HepG2 (cell line): ENCODE results near the gene FRMD3. TPM values are rescaled to one million over a fixed set of nuclear protein-coding genes. Genes with fewer than 3 reads are reported as not detected.

Experiments
- ATRX ChIP-seq: sonication (generic); formaldehyde crosslinking; IDR thresholded peaks from 2 replicates; pipeline ENCODE4 v1.4.0; 2020; ENCODE audit warnings: missing genetic modification reagents, borderline replicate concordance
- FOXC1 ChIP-seq: sonication (generic); formaldehyde crosslinking; IDR thresholded peaks from 2 replicates; pipeline ENCODE4 v1.8.0; 2022; ENCODE audit warnings: mild to moderate bottlenecking, missing genetic modification reagents, borderline replicate concordance
- IKZF4 ChIP-seq: sonication (generic); formaldehyde crosslinking; IDR thresholded peaks from 2 replicates; pipeline ENCODE4 v1.5.1; 2020; ENCODE audit warnings: borderline replicate concordance, mild to moderate bottlenecking, low read depth, missing genetic modification reagents; ENCODE audit errors: not compliant biosample characterization
- MED13 ChIP-seq: sonication (generic); formaldehyde crosslinking; IDR thresholded peaks from 2 replicates; pipeline ENCODE4 v1.5.0; 2020; ENCODE audit warnings: missing genetic modification reagents
- MLLT10 ChIP-seq: sonication (generic); formaldehyde crosslinking; IDR thresholded peaks from 2 replicates; pipeline ENCODE4 v1.4.0; 2020; ENCODE audit warnings: missing genetic modification reagents
- REXO4 ChIP-seq: sonication (generic); formaldehyde crosslinking; IDR thresholded peaks from 2 replicates; pipeline ENCODE4 v1.8.0; 2022; ENCODE audit warnings: missing genetic modification reagents, mild to moderate bottlenecking, borderline replicate concordance
- SMAD1 ChIP-seq: sonication (generic); formaldehyde crosslinking; IDR thresholded peaks from 2 replicates; pipeline ENCODE4 v1.4.0; 2020; ENCODE audit warnings: missing genetic modification reagents, low read depth, mild to moderate bottlenecking, borderline replicate concordance
- SMYD3 ChIP-seq: sonication (generic); formaldehyde crosslinking; IDR thresholded peaks from 2 replicates; pipeline ENCODE4 v1.8.1; 2023; ENCODE audit warnings: mild to moderate bottlenecking, missing genetic modification reagents
- YEATS4 ChIP-seq: sonication (generic); formaldehyde crosslinking; IDR thresholded peaks from 2 replicates; pipeline ENCODE4 v1.4.0; 2020; ENCODE audit warnings: missing genetic modification reagents, borderline replicate concordance
- ZNF564 ChIP-seq: sonication (generic); formaldehyde crosslinking; IDR thresholded peaks from 2 replicates; pipeline ENCODE4 v1.8.1; 2023; ENCODE audit warnings: mild to moderate bottlenecking, missing genetic modification reagents
- ZNF607 ChIP-seq: sonication (generic); formaldehyde crosslinking; IDR thresholded peaks from 2 replicates; pipeline ENCODE4 v1.5.1; 2020; ENCODE audit warnings: missing genetic modification reagents, mild to moderate bottlenecking, borderline replicate concordance
- ZNF839 ChIP-seq: sonication (generic); formaldehyde crosslinking; IDR thresholded peaks from 2 replicates; pipeline ENCODE4 v1.4.0; 2020; ENCODE audit warnings: missing genetic modification reagents, mild to moderate bottlenecking, borderline replicate concordance
- ZNF850 ChIP-seq: sonication (generic); formaldehyde crosslinking; conservative IDR thresholded peaks from 2 replicates; pipeline ENCODE4 v1.9.0; 2021; ENCODE audit warnings: mild to moderate bottlenecking, missing genetic modification reagents
- polyA plus RNA-seq, 8 experiments: library from polyadenylated mRNA; depleted of rRNA in 3 of 8; stranded (reverse) in 7 of 8; unstranded in 1 of 8; fragments of >200 nt; fragmentation: Illumina TruSeq in 4 of 8; extraction: Trizol in 4 of 8; gene quantifications; 2 replicates each; pipeline versions ENCODE4 v1.2.1 to v1.2.3, GENCODE V29; 2011 to 2016; ENCODE audit warnings: low read depth in 4 of 8, missing spikeins in 1 of 8, mixed read lengths in 1 of 8; ENCODE audit not compliant: insufficient read depth in 1 of 8
- total RNA-seq, 5 experiments: library from RNA; depleted of rRNA; stranded (reverse); fragments of >200 nt; fragmentation: Illumina TruSeq; extraction: Trizol; gene quantifications; 2 replicates each; pipeline ENCODE4 v1.2.3, GENCODE V29; 2016; ENCODE audit warnings: low read depth in 1 of 5
- TF ChIP-seq, protein P1 (sequence below): sonication (generic); formaldehyde crosslinking; IDR thresholded peaks from 2 replicates; pipeline ENCODE4 v1.4.0; 2020; ENCODE audit warnings: missing genetic modification reagents
- TF ChIP-seq, protein P2 (sequence below): sonication (generic); IDR thresholded peaks from 2 replicates; pipeline ENCODE4 v1.6.1; 2016; ENCODE audit warnings: low read depth, borderline replicate concordance
- TF ChIP-seq, protein P3 (sequence below): sonication (generic); formaldehyde crosslinking; IDR thresholded peaks from 2 replicates; pipeline ENCODE4 v1.8.1; 2023; ENCODE audit warnings: mild to moderate bottlenecking, moderate library complexity, missing genetic modification reagents
- TF ChIP-seq, protein P4 (sequence below): sonication (generic); formaldehyde crosslinking; IDR thresholded peaks from 2 replicates; pipeline ENCODE4 v1.4.0; 2020; ENCODE audit warnings: missing genetic modification reagents, low read depth, mild to moderate bottlenecking, borderline replicate concordance
- TF ChIP-seq, protein P5 (sequence below): IDR thresholded peaks from 2 replicates; pipeline ENCODE4 v1.6.1; 2016; ENCODE audit warnings: mild to moderate bottlenecking, missing biosample characterization, missing genetic modification reagents
- TF ChIP-seq, protein P6 (sequence below): sonication (generic); formaldehyde crosslinking; IDR thresholded peaks from 2 replicates; pipeline ENCODE4 v1.8.0; 2022; ENCODE audit warnings: mild to moderate bottlenecking, missing genetic modification reagents; ENCODE audit not compliant: insufficient replicate concordance
- TF ChIP-seq, protein P7 (sequence below): sonication (generic); formaldehyde crosslinking; IDR thresholded peaks from 2 replicates; pipeline ENCODE4 v1.9.0; 2021; ENCODE audit warnings: missing genetic modification reagents, borderline replicate concordance

The FRMD3 gene
- total and polyA plus RNA-seq, 2 of the 13 experiments (the other 11 are each of a cell fraction or from before 2014, with no cell fraction given), result 3.2 to 7.7 TPM

DNA sequence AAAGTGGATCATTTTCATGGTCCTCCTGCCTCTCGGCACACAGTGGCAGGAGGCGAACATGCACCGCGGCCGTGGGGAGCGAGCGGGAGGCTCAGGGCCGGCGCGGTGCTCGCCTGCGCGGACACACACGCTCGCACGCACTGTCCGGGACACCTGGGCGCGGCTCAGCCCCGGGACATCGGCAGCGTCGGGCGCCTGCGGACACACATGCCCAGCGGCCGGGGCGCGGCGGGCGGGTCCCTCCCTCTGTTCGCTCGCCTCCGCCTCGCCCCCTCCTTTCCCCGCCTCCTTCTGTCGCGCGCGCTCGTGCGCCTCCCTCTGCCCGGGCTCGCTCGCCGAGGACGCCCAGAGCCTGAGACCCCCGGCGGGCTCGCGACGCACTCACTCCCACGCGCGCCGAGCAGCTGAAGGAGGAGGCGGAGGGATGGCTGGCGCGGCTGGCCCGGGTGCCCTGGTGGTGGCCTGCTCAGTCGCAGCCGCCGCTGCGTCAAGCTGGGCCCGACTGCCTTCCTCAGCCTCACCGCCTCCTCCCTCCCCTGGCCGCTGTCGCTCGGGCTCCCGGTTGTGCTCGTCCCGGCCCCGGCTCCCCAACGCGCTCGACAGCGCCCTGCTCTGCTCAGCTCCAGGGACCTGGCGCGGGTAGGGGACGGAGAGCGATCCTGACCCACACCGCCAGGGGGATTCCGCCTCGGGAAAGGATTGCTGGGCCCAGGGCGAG is at the start of gene FRMD3 (continued):
- no peak for TF ChIP-seq ZNF839 (CRISPR knock-in tag)
- peak; percentile 87 for TF ChIP-seq FOXC1 (CRISPR knock-in tag)
- TF ChIP-seq SMYD3, result no peak; the same call in 1 of the 2 replicates
- TF ChIP-seq YEATS4 (CRISPR knock-in tag), result peak; percentile 41; the same call in 1 of the 2 replicates
- TF ChIP-seq ATRX, result no peak
- peak; percentile 80; the same call in 1 of the 2 replicates for TF ChIP-seq ZNF564 (CRISPR knock-in tag)
- TF ChIP-seq, protein P1, sequence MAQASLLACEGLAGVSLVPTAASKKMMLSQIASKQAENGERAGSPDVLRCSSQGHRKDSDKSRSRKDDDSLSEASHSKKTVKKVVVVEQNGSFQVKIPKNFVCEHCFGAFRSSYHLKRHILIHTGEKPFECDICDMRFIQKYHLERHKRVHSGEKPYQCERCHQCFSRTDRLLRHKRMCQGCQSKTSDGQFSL (CRISPR knock-in tag), result no peak
- TF ChIP-seq, protein P2, sequence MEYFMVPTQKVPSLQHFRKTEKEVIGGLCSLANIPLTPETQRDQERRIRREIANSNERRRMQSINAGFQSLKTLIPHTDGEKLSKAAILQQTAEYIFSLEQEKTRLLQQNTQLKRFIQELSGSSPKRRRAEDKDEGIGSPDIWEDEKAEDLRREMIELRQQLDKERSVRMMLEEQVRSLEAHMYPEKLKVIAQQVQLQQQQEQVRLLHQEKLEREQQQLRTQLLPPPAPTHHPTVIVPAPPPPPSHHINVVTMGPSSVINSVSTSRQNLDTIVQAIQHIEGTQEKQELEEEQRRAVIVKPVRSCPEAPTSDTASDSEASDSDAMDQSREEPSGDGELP, result no peak; the same call in 1 of the 2 replicates
- no peak for TF ChIP-seq MLLT10 (CRISPR knock-in tag)
- TF ChIP-seq SMAD1 (CRISPR knock-in tag), result no peak
- TF ChIP-seq ZNF850 (CRISPR knock-in tag), result no peak
- TF ChIP-seq, protein P3, sequence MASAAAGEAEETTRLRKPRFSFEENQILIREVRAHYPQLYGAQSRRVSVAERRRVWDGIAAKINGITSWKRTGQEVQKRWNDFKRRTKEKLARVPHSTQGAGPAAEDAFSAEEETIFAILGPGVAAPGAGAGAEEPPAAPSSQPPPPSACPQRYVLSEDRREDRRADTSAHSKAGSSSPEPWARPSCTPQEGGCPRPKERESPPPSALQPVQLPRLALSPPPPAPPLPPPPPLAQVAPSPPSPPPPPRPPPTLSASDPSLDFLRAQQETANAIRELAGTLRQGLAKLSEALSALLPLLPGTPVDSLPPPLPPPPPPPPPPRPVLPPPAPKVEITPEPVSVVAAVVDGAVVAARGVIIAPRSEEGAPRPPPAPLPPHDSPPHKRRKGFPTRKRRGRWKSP (CRISPR knock-in tag), result peak; percentile 88
- TF ChIP-seq, protein P4, sequence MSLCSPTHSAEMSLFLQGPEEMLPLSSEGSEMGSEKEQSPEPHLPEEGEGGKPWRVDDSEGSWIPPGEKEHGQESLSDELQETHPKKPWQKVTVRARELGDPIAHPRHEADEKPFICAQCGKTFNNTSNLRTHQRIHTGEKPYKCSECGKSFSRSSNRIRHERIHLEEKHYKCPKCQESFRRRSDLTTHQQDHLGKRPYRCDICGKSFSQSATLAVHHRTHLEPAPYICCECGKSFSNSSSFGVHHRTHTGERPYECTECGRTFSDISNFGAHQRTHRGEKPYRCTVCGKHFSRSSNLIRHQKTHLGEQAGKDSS (CRISPR knock-in tag), result peak; percentile 73
- TF ChIP-seq ZNF607, result peak; percentile 94
- peak; percentile 79 for TF ChIP-seq IKZF4 (CRISPR knock-in tag)
- TF ChIP-seq, protein P5, sequence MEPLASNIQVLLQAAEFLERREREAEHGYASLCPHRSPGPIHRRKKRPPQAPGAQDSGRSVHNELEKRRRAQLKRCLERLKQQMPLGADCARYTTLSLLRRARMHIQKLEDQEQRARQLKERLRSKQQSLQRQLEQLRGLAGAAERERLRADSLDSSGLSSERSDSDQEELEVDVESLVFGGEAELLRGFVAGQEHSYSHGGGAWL (CRISPR knock-in tag), result peak; percentile 87; the same call in 1 of the 2 replicates
- TF ChIP-seq, protein P6, sequence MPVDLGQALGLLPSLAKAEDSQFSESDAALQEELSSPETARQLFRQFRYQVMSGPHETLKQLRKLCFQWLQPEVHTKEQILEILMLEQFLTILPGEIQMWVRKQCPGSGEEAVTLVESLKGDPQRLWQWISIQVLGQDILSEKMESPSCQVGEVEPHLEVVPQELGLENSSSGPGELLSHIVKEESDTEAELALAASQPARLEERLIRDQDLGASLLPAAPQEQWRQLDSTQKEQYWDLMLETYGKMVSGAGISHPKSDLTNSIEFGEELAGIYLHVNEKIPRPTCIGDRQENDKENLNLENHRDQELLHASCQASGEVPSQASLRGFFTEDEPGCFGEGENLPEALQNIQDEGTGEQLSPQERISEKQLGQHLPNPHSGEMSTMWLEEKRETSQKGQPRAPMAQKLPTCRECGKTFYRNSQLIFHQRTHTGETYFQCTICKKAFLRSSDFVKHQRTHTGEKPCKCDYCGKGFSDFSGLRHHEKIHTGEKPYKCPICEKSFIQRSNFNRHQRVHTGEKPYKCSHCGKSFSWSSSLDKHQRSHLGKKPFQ, result no peak
- 0 out of 2 replicates have a peak, but pooled peaks have one; percentile 28 for TF ChIP-seq MED13
- TF ChIP-seq, protein P7, sequence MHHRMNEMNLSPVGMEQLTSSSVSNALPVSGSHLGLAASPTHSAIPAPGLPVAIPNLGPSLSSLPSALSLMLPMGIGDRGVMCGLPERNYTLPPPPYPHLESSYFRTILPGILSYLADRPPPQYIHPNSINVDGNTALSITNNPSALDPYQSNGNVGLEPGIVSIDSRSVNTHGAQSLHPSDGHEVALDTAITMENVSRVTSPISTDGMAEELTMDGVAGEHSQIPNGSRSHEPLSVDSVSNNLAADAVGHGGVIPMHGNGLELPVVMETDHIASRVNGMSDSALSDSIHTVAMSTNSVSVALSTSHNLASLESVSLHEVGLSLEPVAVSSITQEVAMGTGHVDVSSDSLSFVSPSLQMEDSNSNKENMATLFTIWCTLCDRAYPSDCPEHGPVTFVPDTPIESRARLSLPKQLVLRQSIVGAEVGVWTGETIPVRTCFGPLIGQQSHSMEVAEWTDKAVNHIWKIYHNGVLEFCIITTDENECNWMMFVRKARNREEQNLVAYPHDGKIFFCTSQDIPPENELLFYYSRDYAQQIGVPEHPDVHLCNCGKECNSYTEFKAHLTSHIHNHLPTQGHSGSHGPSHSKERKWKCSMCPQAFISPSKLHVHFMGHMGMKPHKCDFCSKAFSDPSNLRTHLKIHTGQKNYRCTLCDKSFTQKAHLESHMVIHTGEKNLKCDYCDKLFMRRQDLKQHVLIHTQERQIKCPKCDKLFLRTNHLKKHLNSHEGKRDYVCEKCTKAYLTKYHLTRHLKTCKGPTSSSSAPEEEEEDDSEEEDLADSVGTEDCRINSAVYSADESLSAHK, result no peak
- no peak for TF ChIP-seq REXO4 (CRISPR knock-in tag)
